Large intestine (tissue), 3 donors: ENCODE measurements around the gene RPS24. TPM values are rescaled to one million over a fixed set of nuclear protein-coding genes. Genes with fewer than 3 reads are reported as not detected.

ENCODE experiments used
- DNase-seq, 2 donors: peaks; one replicate each; pipeline versions ENCODE4 v3.0.0 to v3.0.0-alpha.2; 2013
- H3K27ac ChIP-seq: one replicate; pipeline ENCODE4 v1.5.1; 2013; ENCODE audit warnings: low read length
- H3K27me3 ChIP-seq: 2 replicates; pipeline ENCODE4 v1.6.1; 2013; ENCODE audit warnings: low read length; ENCODE audit not compliant: control insufficient read depth, insufficient read depth
- H3K36me3 ChIP-seq: 2 replicates; pipeline ENCODE4 v1.6.1; 2013; ENCODE audit warnings: low read length; ENCODE audit not compliant: control insufficient read depth, insufficient read depth
- H3K4me1 ChIP-seq: one replicate; pipeline ENCODE4 v1.6.1; 2013; ENCODE audit warnings: low read length; ENCODE audit not compliant: control insufficient read depth, insufficient read depth
- H3K4me3 ChIP-seq: one replicate; pipeline ENCODE4 v1.5.1; 2013; ENCODE audit warnings: low read length
- H3K9me3 ChIP-seq: one replicate; pipeline ENCODE4 v1.6.1; 2013; ENCODE audit warnings: mild to moderate bottlenecking, low read depth, low read length, moderate library complexity; ENCODE audit not compliant: control insufficient read depth
- WGBS: methylation state at CpG from one replicate; pipeline ENCODE4 v1.1.5; 2013; ENCODE audit warnings: low lambda C conversion rate; ENCODE audit not compliant: insufficient coverage; 5-methylcytosine and 5-hydroxymethylcytosine counted together
- polyA plus RNA-seq: library from polyadenylated mRNA; unstranded; fragments of 120-200 nt; gene quantifications from one replicate; pipeline ENCODE4 v1.2.1, GENCODE V29; 2013

Gene RPS24
- polyA plus RNA-seq, 1 donor: 4,637 TPM

DNA sequence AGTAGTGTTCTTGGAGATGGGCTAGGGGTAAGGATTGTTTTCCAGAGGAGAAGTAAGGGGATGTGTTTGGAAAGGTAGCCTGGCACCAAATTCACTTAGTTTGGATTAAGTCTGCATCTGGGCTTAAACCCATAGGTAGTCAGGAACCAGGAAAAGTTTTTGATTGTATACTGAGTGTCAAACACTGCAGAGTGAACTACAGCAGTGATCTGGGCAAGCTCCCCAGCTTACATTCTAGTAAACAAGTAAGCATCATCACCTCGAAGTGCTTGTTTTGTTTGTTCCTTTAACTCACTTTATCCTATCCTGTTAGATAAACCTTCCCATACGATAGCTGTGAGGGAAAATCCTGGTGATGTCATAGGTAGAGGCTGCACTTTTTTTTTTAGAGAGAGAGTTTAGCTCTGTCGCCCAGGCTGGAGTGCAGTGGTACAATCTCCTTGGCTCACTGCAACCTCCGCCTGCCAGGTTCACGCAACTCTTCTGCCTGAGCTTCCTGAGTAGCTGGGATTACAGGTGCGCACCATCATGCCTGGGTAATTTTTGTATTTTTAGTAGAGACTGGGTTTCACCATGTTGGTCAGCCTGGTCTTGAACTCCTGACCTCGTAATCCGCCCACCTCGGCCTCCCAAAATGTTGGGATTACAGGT lies 2.4 kb downstream of the RPS24 start:
- H3K27ac ChIP-seq: no peak overlapping the region
- peaks cover 56% of the 10 kb centered on the region for H3K36me3 ChIP-seq
- no CpG with 5 or more reads among the region's 9 CpGs for WGBS
- no peak overlapping the region for H3K4me3 ChIP-seq
- no peaks in the 10 kb centered on the region for H3K9me3 ChIP-seq
- H3K27me3 ChIP-seq: no peaks in the 10 kb centered on the region
- peaks cover 22% of the 10 kb centered on the region for H3K4me1 ChIP-seq
- DNase-seq: no peak

DNA sequence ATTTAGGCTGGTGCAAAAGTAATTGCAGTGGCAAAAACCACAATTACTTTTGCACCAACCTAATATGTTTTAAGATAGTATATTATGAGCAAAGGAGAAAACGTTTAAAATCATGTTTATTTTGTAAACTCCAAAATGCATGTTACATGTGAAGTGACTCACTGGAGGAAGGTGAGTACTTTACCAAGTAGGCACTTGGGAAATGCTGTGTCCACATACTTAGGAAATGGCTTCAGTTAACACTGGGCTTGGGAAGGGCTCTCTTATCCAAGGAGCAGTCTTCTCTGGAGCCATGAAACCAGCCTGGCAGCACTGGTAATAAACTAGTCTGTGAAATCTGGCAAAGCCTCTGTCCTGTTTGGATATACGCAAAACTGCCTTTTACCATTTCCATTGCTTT lies 4.4 kb downstream of the RPS24 start:
- 100% methylated on average over 1 of the region's 2 CpGs for WGBS
- Histone ChIP-seq H3K4me3 (no peak overlapping the region), H3K27me3 (no peaks in the 10 kb centered on the region), H3K27ac (no peak overlapping the region), H3K36me3 (peaks cover 74% of the 10 kb centered on the region), H3K4me1 (peaks cover 22% of the 10 kb centered on the region), H3K9me3 (no peaks in the 10 kb centered on the region)
- no peak for DNase-seq

DNA sequence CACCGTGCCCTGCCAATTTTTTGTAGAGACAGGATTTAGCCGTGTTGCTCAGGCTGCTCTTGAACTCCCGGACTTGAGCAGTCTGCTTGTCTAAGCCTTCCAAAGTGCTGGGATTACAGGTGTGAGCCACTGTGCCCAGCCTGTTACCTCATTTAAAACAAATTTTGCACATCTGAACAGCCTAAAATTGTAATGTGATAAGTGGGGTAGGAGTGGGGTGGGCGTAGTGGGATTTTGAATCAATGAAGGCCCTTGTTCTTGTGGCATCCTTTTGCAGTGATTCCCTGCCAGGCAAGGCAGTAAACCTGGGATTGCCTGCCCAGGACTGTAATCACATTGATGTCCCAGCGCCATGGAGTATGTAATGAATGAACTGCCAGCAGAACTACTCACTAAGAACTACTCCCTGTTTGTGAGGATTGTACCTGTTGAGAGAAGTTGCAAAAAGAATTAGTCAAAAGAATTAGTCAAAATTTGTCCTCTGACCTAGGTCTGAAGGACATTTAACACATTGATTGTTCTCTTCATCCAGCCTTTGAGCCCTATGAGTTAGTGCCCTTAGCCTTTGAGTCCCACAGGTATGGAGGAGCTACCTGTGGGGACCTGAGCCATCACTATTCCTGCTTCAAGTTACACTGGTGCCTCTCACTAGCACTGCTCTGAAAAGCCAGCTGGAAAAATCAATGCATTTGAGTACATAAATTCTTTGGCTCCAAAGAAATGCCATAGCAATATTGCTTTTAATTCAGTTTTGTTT lies 5.3 kb downstream of the RPS24 start:
- Histone ChIP-seq H3K27ac (no peak overlapping the region), H3K36me3 (peaks cover 74% of the 10 kb centered on the region), H3K4me1 (peaks cover 22% of the 10 kb centered on the region), H3K27me3 (no peaks in the 10 kb centered on the region), H3K9me3 (no peaks in the 10 kb centered on the region), H3K4me3 (no peak overlapping the region)
- DNase-seq: no peak
- no CpG with 5 or more reads among the region's 5 CpGs for WGBS

DNA sequence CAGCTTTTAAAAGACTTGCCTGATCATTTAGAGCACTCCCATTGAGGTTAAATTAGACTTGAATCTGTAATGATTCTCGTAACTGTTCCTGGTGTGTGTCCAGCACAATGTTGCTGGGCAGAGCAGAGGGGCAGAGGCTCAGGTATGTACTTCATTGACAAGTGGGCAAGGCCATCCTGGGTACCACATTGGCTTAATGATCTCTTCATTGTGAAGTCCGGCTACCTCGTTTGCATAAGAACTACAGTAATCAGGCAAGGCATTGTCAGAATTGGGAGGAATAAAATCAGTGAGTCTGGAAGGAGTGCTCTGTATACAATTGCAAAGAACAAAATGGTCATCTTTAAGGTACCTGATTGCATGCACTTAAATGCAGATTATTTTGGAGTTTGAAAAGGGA lies 6.1 kb downstream of the RPS24 start:
- Histone ChIP-seq H3K27ac (no peak overlapping the region), H3K4me3 (no peak overlapping the region), H3K9me3 (no peaks in the 10 kb centered on the region), H3K27me3 (no peaks in the 10 kb centered on the region), H3K36me3 (peaks cover 74% of the 10 kb centered on the region), H3K4me1 (peaks cover 20% of the 10 kb centered on the region)
- 40% methylated on average over 1 of the region's 3 CpGs for WGBS
- no peak for DNase-seq

GRCh38 chr10:78041170-78042057 lies 7.8 kb downstream of the RPS24 start:
- Histone ChIP-seq H3K4me3 (no peak overlapping the region), H3K36me3 (peaks cover 60% of the 10 kb centered on the region), H3K4me1 (peaks cover 6% of the 10 kb centered on the region), H3K9me3 (no peaks in the 10 kb centered on the region), H3K27me3 (no peaks in the 10 kb centered on the region), H3K27ac (no peak overlapping the region)
- 80% methylated on average over 1 of the region's 5 CpGs for WGBS
- peak in 1 of 2 donors; percentile 37 for DNase-seq

- WGBS: no CpG with 5 or more reads among the region's 2 CpGs
- H3K27me3 ChIP-seq: no peaks in the 10 kb centered on the region
- peaks cover 53% of the 10 kb centered on the region for H3K36me3 ChIP-seq
- DNase-seq: no peak
- H3K9me3 ChIP-seq: no peaks in the 10 kb centered on the region
- H3K27ac ChIP-seq: no peak overlapping the region
- H3K4me1 ChIP-seq: peaks cover 4% of the 10 kb centered on the region
- H3K4me3 ChIP-seq: no peak overlapping the region
Observed at GRCh38 chr10:78042058-78042751, 8.5 kb downstream of the RPS24 start.

GRCh38 chr10:78042752-78043104 lies 9.1 kb downstream of the RPS24 start:
- no CpG with 5 or more reads among the region's 6 CpGs for WGBS
- H3K27ac ChIP-seq: no peak overlapping the region

DNA sequence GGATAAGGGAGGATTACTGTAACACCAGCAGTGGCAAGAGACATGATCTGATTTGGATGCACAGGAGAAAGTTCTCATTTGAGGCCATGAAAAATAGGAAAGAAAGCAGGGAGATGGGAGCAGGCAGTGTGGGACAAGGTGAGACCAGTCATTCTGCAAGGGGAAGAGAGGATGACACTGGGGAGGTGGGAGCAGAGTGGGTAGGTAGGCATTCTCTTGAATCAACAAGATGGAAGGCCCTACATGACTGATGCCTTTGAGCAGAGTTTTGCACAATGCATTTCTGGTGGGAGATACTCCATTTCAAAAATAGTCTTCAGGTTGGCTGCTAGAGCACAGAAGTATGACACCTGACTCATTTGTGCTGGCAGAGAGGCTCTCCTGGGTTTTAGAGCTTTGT lies 10.5 kb downstream of the RPS24 start:
- Histone ChIP-seq H3K27ac (no peak overlapping the region), H3K36me3 (peaks cover 33% of the 10 kb centered on the region), H3K4me1 (peaks cover 8% of the 10 kb centered on the region), H3K4me3 (no peak overlapping the region), H3K27me3 (no peaks in the 10 kb centered on the region), H3K9me3 (no peaks in the 10 kb centered on the region)
- no peak for DNase-seq

More at GRCh38 chr10:78042752-78043104, 9.1 kb downstream of the RPS24 start:
- DNase-seq: no peak
- Histone ChIP-seq H3K9me3 (no peaks in the 10 kb centered on the region), H3K4me3 (no peak overlapping the region), H3K36me3 (peaks cover 48% of the 10 kb centered on the region), H3K4me1 (peaks cover 4% of the 10 kb centered on the region), H3K27me3 (no peaks in the 10 kb centered on the region)

DNA sequence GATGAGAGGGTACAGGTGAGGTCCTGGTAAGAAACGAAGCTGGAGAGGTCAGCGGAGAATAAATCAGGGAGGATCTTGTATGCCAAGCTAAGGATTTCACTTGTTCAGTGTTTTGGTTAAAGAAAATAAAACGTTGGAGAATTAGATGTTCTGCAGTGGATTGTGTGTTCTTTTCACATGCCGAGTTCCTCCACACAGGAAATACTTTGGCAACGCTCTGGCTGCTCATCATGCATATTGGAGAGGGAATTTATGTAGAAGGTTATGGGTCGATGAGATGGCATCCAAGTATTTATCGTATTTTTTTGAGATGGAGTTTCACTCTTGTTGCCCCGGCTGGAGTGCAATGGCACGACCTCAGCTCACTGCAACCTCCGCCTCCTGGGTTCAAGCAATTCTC lies 11.0 kb downstream of the RPS24 start:
- no CpG with 5 or more reads among the region's 10 CpGs for WGBS
- no peak overlapping the region for H3K27ac ChIP-seq
- no peaks in the 10 kb centered on the region for H3K27me3 ChIP-seq
- peaks cover 8% of the 10 kb centered on the region for H3K4me1 ChIP-seq
- H3K4me3 ChIP-seq: no peak overlapping the region
- H3K36me3 ChIP-seq: peaks cover 29% of the 10 kb centered on the region
- DNase-seq: no peak
- H3K9me3 ChIP-seq: no peaks in the 10 kb centered on the region

GRCh38 chr10:78045237-78045636 lies 11.6 kb downstream of the RPS24 start:
- H3K27me3 ChIP-seq: no peaks in the 10 kb centered on the region
- H3K36me3 ChIP-seq: peaks cover 25% of the 10 kb centered on the region
- H3K4me3 ChIP-seq: no peak overlapping the region
- H3K9me3 ChIP-seq: no peaks in the 10 kb centered on the region
- WGBS: no CpG with 5 or more reads among the region's 10 CpGs
- H3K4me1 ChIP-seq: peaks cover 8% of the 10 kb centered on the region
- H3K27ac ChIP-seq: no peak overlapping the region
- no peak for DNase-seq
